Caco-2 (cell line): ENCODE measurements around the gene DDX31. TPM values are rescaled to one million over a fixed set of nuclear protein-coding genes. Genes with fewer than 3 reads are reported as not detected.

Experiments used
- BruUV-seq: library from RNA; stranded (reverse); fragments of 400-500 nt; replicated peaks from 2 replicates; lab custom pipeline; 2021; lab: Mats Ljungman, UMichigan
- CTCF ChIA-PET: fragments of 300-600 bp; sonication (Branson Sonifier 250); formaldehyde crosslinking; loops from one replicate; lab custom pipeline; 2022; ENCODE audit warnings: antibody characterized with exemption; lab: Charles Lee
- POLR2A ChIA-PET: fragments of 300-600 bp; sonication (Branson Sonifier 250); formaldehyde crosslinking; loops from one replicate; lab custom pipeline; 2022; ENCODE audit warnings: antibody characterized with exemption; lab: Charles Lee
- DNase-seq, 2 experiments: peaks; one replicate each; pipeline versions ENCODE4 v3.0.0 to v3.0.0-alpha.2; 2020 to 2022
- H3K27me3 ChIP-seq: replicated peaks from 2 replicates; pipeline ENCODE4 v1.6.0; 2011; ENCODE audit warnings: low read length; ENCODE audit not compliant: control insufficient read depth, insufficient read depth
- H3K36me3 ChIP-seq: 2 replicates; pipeline ENCODE4 v1.5.1; 2011; ENCODE audit warnings: low read length; ENCODE audit not compliant: control insufficient read depth, insufficient read depth
- H3K4me1 ChIP-seq: fragments of 250-450 bp; sonication (Bioruptor Pico); 2 replicates; pipeline ENCODE4 v1.5.1; 2020; ENCODE audit warnings: mild to moderate bottlenecking
- H3K4me3 ChIP-seq: 2 replicates; pipeline ENCODE4 v1.5.1; 2011; ENCODE audit warnings: low read depth, mild to moderate bottlenecking, control low read depth, low read length
- H3K9me3 ChIP-seq: fragments of 250-450 bp; sonication (Bioruptor Pico); 2 replicates; pipeline ENCODE4 v1.5.1; 2020; ENCODE audit warnings: mild to moderate bottlenecking, moderate library complexity
- H3K27ac Mint-ChIP-seq: one replicate; pipeline ENCODE4 v1.8.0; 2022; ENCODE audit warnings: mixed read lengths; ENCODE audit not compliant: unreplicated experiment
- H3K27me3 Mint-ChIP-seq: one replicate; pipeline ENCODE4 v1.8.0; 2022; ENCODE audit warnings: mixed read lengths; ENCODE audit not compliant: insufficient read depth, unreplicated experiment
- H3K36me3 Mint-ChIP-seq: one replicate; pipeline ENCODE4 v1.8.0; 2022; ENCODE audit warnings: mild to moderate bottlenecking, mixed read lengths; ENCODE audit not compliant: insufficient read depth, unreplicated experiment
- H3K4me1 Mint-ChIP-seq: one replicate; pipeline ENCODE4 v1.8.0; 2022; ENCODE audit warnings: low read depth, mixed read lengths; ENCODE audit not compliant: unreplicated experiment
- H3K4me3 Mint-ChIP-seq: one replicate; pipeline ENCODE4 v1.8.0; 2022; ENCODE audit warnings: mild to moderate bottlenecking, moderate library complexity, mixed read lengths; ENCODE audit not compliant: unreplicated experiment
- H3K9me3 Mint-ChIP-seq: one replicate; pipeline ENCODE4 v1.8.0; 2022; ENCODE audit warnings: mixed read lengths; ENCODE audit not compliant: unreplicated experiment
- intact Hi-C: fragments of 100-400 bp; cut with micrococcal nuclease; formaldehyde crosslinking; loops from one replicate; pipeline ENCODE4 v1.10.0; 2022; ENCODE audit not compliant: unreplicated experiment
- total RNA-seq: library from RNA; stranded (reverse); gene quantifications from 2 replicates; pipeline ENCODE4 v1.2.3, GENCODE V29; 2022
- TF ChIP-seq, protein P1 (sequence below), 2 experiments: fragments of 200-600 bp in 1 of 2; IDR thresholded peaks; 1 replicate in 1 of 2; 2 replicates in 1 of 2; pipeline versions ENCODE4 v1.5.1 to v1.8.0; 2011 to 2022; ENCODE audit warnings: antibody characterized with exemption in 1 of 2, control low read depth in 1 of 2, inconsistent platforms in 1 of 2, low read depth in 1 of 2, low read length in 1 of 2, mild to moderate bottlenecking in 1 of 2, moderate library complexity in 1 of 2; ENCODE audit not compliant: insufficient read depth in 1 of 2, severe bottlenecking in 1 of 2, unreplicated experiment in 1 of 2

DDX31 gene
- total RNA-seq, 1 experiment from 2014 or later = 23.1 TPM

DNA sequence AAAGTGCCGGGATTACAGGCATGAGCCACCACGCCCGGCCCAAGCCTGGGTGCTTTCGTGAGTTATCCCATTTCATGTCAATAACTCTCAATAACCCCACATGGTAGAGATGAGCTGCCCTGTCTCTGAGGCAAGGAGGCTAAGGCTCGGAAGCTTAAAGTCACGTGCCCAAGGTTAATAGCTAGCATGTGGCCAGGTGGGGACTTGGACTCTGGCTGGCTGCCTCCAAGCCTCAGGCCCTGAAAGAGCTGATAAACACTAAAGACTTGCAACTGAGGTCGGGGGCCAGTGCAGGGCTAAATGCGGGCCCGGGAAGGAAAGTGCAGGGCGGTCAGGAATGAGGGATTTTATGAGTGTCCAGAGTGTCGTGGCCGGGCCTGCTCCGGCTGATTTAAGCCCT, 118.2 kb downstream of the DDX31 start:
- no peaks in the 10 kb centered on the region for H3K4me1 ChIP-seq
- CTCF ChIA-PET = no interaction called here
- H3K9me3 ChIP-seq = no peaks in the 10 kb centered on the region
- Mint-ChIP-seq H3K27me3 (peaks cover 8% of the 10 kb centered on the region), H3K4me3 (no peak overlapping the region), H3K27ac (no peak overlapping the region), H3K36me3 (no peaks in the 10 kb centered on the region), H3K4me1 (no peaks in the 10 kb centered on the region), H3K9me3 (no peaks in the 10 kb centered on the region)
- intact Hi-C loops = no loop called here
- H3K4me3 ChIP-seq = no peak overlapping the region
- POLR2A ChIA-PET = no interaction called here
- BruUV-seq = no TSS peak
- no peaks in the 10 kb centered on the region for H3K27me3 ChIP-seq
- TF ChIP-seq, protein P1, sequence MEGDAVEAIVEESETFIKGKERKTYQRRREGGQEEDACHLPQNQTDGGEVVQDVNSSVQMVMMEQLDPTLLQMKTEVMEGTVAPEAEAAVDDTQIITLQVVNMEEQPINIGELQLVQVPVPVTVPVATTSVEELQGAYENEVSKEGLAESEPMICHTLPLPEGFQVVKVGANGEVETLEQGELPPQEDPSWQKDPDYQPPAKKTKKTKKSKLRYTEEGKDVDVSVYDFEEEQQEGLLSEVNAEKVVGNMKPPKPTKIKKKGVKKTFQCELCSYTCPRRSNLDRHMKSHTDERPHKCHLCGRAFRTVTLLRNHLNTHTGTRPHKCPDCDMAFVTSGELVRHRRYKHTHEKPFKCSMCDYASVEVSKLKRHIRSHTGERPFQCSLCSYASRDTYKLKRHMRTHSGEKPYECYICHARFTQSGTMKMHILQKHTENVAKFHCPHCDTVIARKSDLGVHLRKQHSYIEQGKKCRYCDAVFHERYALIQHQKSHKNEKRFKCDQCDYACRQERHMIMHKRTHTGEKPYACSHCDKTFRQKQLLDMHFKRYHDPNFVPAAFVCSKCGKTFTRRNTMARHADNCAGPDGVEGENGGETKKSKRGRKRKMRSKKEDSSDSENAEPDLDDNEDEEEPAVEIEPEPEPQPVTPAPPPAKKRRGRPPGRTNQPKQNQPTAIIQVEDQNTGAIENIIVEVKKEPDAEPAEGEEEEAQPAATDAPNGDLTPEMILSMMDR (IDR thresholded peaks at IDR 0.05; ENCODE audit: insufficient read depth in 1 of 2, low read depth in 1 of 2, low read length in 1 of 2, severe bottlenecking in 1 of 2, unreplicated experiment in 1 of 2) = no peak
- peak in 1 of 2 experiments; percentile 67 for DNase-seq
- H3K36me3 ChIP-seq = no peaks in the 10 kb centered on the region

DNA sequence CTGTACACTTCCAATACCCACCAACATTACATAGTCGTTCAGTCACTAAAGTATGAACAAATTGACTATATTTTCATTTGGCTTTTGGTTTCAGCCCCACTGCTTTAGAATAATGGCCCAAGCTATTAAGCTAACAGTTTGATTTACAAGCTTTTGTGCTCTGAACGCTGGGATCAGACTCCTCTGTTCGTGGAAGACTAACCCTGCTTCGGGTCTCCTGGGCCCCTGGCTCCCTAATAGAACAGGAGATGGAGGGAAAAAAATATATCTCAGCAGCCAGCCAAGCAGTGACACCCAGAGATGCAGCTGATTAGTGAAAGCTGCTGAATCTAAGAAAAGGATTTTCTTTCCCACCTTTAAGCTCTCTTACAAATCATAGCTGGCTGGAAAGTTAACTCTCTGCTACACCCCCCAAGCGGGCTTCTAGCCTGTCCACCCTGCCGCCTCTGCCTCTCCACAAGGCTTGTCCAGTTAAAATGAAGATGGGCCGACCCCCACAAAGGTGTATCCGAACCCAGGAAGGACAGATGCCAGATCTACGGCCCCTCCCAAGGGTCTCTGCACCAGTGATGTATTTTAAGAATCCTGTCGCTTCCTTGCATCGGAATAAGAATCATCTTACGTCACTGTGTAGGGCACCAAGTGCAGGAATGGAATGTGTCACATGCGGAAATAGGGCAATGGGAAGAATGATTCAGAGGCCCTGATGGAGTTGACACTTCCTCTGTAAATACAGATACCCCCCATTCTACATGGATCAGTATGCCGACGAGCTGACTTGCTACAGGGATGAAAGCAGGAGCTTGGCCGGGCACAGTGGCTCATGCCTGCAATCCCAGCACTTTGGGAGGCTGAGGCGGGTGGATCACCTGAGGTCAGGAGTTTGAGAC, 120.8 kb downstream of the DDX31 start:
- ChIA-PET POLR2A (no interaction called here), CTCF (no interaction called here)
- Mint-ChIP-seq H3K36me3 (no peaks in the 10 kb centered on the region), H3K4me1 (no peaks in the 10 kb centered on the region), H3K27me3 (peaks cover 3% of the 10 kb centered on the region), H3K27ac (no peak overlapping the region), H3K4me3 (no peak overlapping the region), H3K9me3 (no peaks in the 10 kb centered on the region)
- Histone ChIP-seq H3K27me3 (no peaks in the 10 kb centered on the region), H3K36me3 (no peaks in the 10 kb centered on the region), H3K9me3 (no peaks in the 10 kb centered on the region), H3K4me1 (no peaks in the 10 kb centered on the region), H3K4me3 (no peak overlapping the region)
- intact Hi-C loops = no loop called here
- TF ChIP-seq, protein P1 (IDR thresholded peaks at IDR 0.05; ENCODE audit: insufficient read depth in 1 of 2, low read depth in 1 of 2, low read length in 1 of 2, severe bottlenecking in 1 of 2, unreplicated experiment in 1 of 2) = no peak
- BruUV-seq = no TSS peak
- no peak for DNase-seq

DNA sequence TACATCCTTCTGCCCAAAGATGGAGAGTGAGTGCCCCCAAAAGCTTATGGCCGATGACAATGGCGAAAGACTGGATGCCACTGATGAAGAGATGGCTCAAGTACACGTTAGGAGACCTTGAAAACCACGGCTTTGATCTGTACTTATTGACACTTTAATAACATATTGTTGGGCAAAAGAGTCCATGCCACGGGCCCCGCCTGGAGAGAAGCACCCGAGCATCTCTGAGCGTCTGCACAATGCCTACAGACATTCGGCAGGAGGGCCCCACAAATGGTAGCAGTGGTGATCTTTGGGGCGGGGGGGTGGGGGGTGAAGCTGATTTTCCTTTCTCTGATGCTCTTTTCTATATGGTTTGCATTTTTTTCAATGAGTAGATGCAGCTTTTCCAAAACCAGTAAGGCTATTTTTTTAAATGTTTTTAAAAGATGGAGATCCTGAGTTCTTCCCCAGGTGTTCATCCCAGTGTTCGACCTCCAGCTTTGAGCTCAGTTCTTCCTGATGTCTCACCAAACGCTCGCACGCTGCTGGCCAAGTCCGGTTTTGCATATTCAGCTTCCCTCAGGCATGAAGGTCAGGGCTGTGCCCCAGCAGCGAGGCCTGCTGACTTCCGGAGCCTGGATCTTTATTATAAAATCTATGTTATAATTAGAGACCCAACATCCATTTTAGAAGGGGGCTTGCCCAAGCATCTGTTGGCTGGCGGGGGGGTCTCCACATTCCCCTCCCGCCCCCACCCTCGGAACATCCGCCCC, 121.6 kb downstream of the DDX31 start:
- intact Hi-C loops = no loop called here
- CTCF ChIA-PET = no interaction called here
- Histone ChIP-seq H3K4me3 (no peak overlapping the region), H3K9me3 (no peaks in the 10 kb centered on the region), H3K4me1 (no peaks in the 10 kb centered on the region), H3K36me3 (no peaks in the 10 kb centered on the region), H3K27me3 (no peaks in the 10 kb centered on the region)
- no peaks in the 10 kb centered on the region for H3K4me1 Mint-ChIP-seq
- no TSS peak for BruUV-seq
- TF ChIP-seq, protein P1 (IDR thresholded peaks at IDR 0.05; ENCODE audit: insufficient read depth in 1 of 2, low read depth in 1 of 2, low read length in 1 of 2, severe bottlenecking in 1 of 2, unreplicated experiment in 1 of 2) = no peak
- no peaks in the 10 kb centered on the region for H3K36me3 Mint-ChIP-seq
- H3K27me3 Mint-ChIP-seq = peaks cover 3% of the 10 kb centered on the region
- no peak for DNase-seq
- POLR2A ChIA-PET = no interaction called here
- H3K9me3 Mint-ChIP-seq = no peaks in the 10 kb centered on the region
- no peak overlapping the region for H3K4me3 Mint-ChIP-seq
- no peak overlapping the region for H3K27ac Mint-ChIP-seq
